IMR-90 (cell line): ENCODE data around the gene KRTAP5-7. TPM values are rescaled to one million over a fixed set of nuclear protein-coding genes. Genes with fewer than 3 reads are reported as not detected.
A peak's percentile ranks its signal among the peaks of the same experiment; 100 is the strongest.
"Not testable (repeated sequence)": the region's sequence is repeated elsewhere in the genome, so short reads cannot be mapped to it uniquely, and the experiment has no call there.

Experiments used
- ATAC-seq: fragments of 200-7000 bp; cut with Tn5 transposase; 2 replicates; pipeline ENCODE4 v1.9.1; 2020; ENCODE audit warnings: low read depth, mild to moderate bottlenecking, moderate library complexity
- Bru-seq: library from RNA; stranded (reverse); fragments of 400-500 nt; gene quantifications from one replicate; lab custom pipeline; 2021; lab: Mats Ljungman, UMichigan
- BruChase-seq, 2 experiments: library from RNA; stranded (reverse); fragments of 400-500 nt; gene quantifications; one replicate each; lab custom pipeline; 2021; lab: Mats Ljungman, UMichigan
- BruUV-seq: library from RNA; stranded (reverse); fragments of 400-500 nt; replicated peaks from 2 replicates; lab custom pipeline; 2021; lab: Mats Ljungman, UMichigan
- CTCF ChIA-PET: fragments of 300-600 bp; formaldehyde crosslinking; extraction: SDS; loops from one replicate; lab custom pipeline; 2021; ENCODE audit warnings: antibody characterized with exemption; lab: Yijun Ruan, JAX
- POLR2A ChIA-PET: fragments of 300-600 bp; sonication (Branson Sonifier 250); formaldehyde crosslinking; loops from one replicate; lab custom pipeline; 2022; ENCODE audit warnings: antibody characterized with exemption; ENCODE audit not compliant: unreplicated experiment; lab: Charles Lee
- DNase-seq: peaks from one replicate; pipeline ENCODE4 v3.0.0; 2013
- H2AFZ ChIP-seq: replicated peaks from 2 replicates; pipeline ENCODE3; 2013; ENCODE audit warnings: low read length, mild to moderate bottlenecking; ENCODE audit not compliant: poor library complexity
- H2AK5ac ChIP-seq: 2 replicates; pipeline ENCODE4 v1.6.1; 2013; ENCODE audit warnings: low read depth, low read length, inconsistent platforms
- H2AK9ac ChIP-seq: replicated peaks from 2 replicates; pipeline ENCODE3; 2013; ENCODE audit warnings: mild to moderate bottlenecking, low read depth, low read length, moderate library complexity; ENCODE audit not compliant: poor library complexity
- H2BK120ac ChIP-seq: 2 replicates; pipeline ENCODE4 v1.6.1; 2013; ENCODE audit warnings: low read depth, low read length, inconsistent platforms
- H2BK15ac ChIP-seq: 3 replicates; pipeline ENCODE4 v1.6.1; 2013; ENCODE audit warnings: low read depth, low read length, inconsistent platforms
- H2BK20ac ChIP-seq: 2 replicates; pipeline ENCODE4 v1.6.1; 2013; ENCODE audit warnings: low read depth, mild to moderate bottlenecking, inconsistent platforms, low read length, moderate library complexity
- H2BK5ac ChIP-seq: 2 replicates; pipeline ENCODE4 v1.6.1; 2013; ENCODE audit warnings: mild to moderate bottlenecking, low read depth, low read length, inconsistent platforms; ENCODE audit not compliant: poor library complexity, severe bottlenecking
- H3K14ac ChIP-seq: replicated peaks from 2 replicates; pipeline ENCODE4 v1.6.1; 2013; ENCODE audit warnings: low read depth, low read length, inconsistent platforms
- H3K18ac ChIP-seq: 2 replicates; pipeline ENCODE4 v1.6.1; 2013; ENCODE audit warnings: low read depth, low read length, control low read depth
- H3K23ac ChIP-seq: 2 replicates; pipeline ENCODE4 v1.6.1; 2013; ENCODE audit warnings: low read depth, low read length, inconsistent platforms
- H3K27ac ChIP-seq: 2 replicates; pipeline ENCODE4 v1.5.1; 2013; ENCODE audit warnings: mild to moderate bottlenecking, control low read depth, low read length; ENCODE audit not compliant: insufficient read depth
- H3K27me3 ChIP-seq: 2 replicates; pipeline ENCODE4 v1.6.1; 2013; ENCODE audit warnings: low read length; ENCODE audit not compliant: control insufficient read depth, insufficient read depth
- H3K36me3 ChIP-seq: 2 replicates; pipeline ENCODE4 v1.6.1; 2013; ENCODE audit warnings: low read length, mixed read lengths; ENCODE audit not compliant: control insufficient read depth, insufficient read depth
- H3K4ac ChIP-seq: 2 replicates; pipeline ENCODE4 v1.6.1; 2013; ENCODE audit warnings: low read depth, low read length, inconsistent platforms
- H3K4me1 ChIP-seq: 2 replicates; pipeline ENCODE4 v1.6.1; 2013; ENCODE audit warnings: low read length, mixed read lengths; ENCODE audit not compliant: control insufficient read depth, insufficient read depth
- H3K4me2 ChIP-seq: 2 replicates; pipeline ENCODE4 v1.6.1; 2013; ENCODE audit warnings: low read depth, mild to moderate bottlenecking, control low read depth, low read length, moderate library complexity
- H3K4me3 ChIP-seq: 2 replicates; pipeline ENCODE4 v1.5.1; 2013; ENCODE audit warnings: low read depth, mild to moderate bottlenecking, control low read depth, low read length, moderate library complexity; ENCODE audit not compliant: insufficient read depth
- H3K56ac ChIP-seq: 2 replicates; pipeline ENCODE4 v1.6.1; 2013; ENCODE audit warnings: low read length, inconsistent platforms; ENCODE audit not compliant: insufficient read depth; ENCODE audit errors: extremely low read depth
- H3K79me1 ChIP-seq, 2 experiments: 2 replicates each; pipeline ENCODE4 v1.6.1; 2013; ENCODE audit warnings: low read length in 2 of 2, inconsistent platforms in 1 of 2, low read depth in 1 of 2
- H3K9ac ChIP-seq: 2 replicates; pipeline ENCODE4 v1.6.1; 2013; ENCODE audit warnings: low read depth, low read length, control low read depth
- H3K9me1 ChIP-seq: 2 replicates; pipeline ENCODE4 v1.6.1; 2013; ENCODE audit warnings: low read length, inconsistent platforms; ENCODE audit not compliant: insufficient read depth
- H3K9me3 ChIP-seq: 2 replicates; pipeline ENCODE4 v1.6.1; 2013; ENCODE audit warnings: low read length; ENCODE audit not compliant: control insufficient read depth, insufficient read depth
- H4K20me1 ChIP-seq: 2 replicates; pipeline ENCODE4 v1.6.1; 2013; ENCODE audit warnings: low read length, inconsistent platforms; ENCODE audit not compliant: insufficient read depth
- H4K5ac ChIP-seq: 2 replicates; pipeline ENCODE4 v1.6.1; 2013; ENCODE audit warnings: mild to moderate bottlenecking, low read depth, low read length, control low read depth
- H4K8ac ChIP-seq, 2 experiments: 2 replicates each; pipeline ENCODE4 v1.6.1; 2013; ENCODE audit warnings: low read depth in 2 of 2, low read length in 2 of 2, control low read depth in 1 of 2, inconsistent platforms in 1 of 2
- H4K91ac ChIP-seq: 2 replicates; pipeline ENCODE4 v1.6.1; 2013; ENCODE audit warnings: low read depth, low read length, inconsistent platforms; ENCODE audit not compliant: insufficient read depth
- WGBS, 2 experiments: methylation state at CpG; one replicate each; pipeline versions ENCODE4 v1.1.5 to v1.1.7; 2013; ENCODE audit warnings: missing lambda C conversion rate in 2 of 2; ENCODE audit not compliant: insufficient read length in 1 of 2; ENCODE audit errors: extremely low coverage in 2 of 2; 5-methylcytosine and 5-hydroxymethylcytosine counted together
- dilution Hi-C: fragments of 300-500 bp; cut with HindIII; formaldehyde crosslinking; loops from one replicate; pipeline ENCODE4 v1.14.3; 2018; ENCODE audit warnings: low sequenced_read_pairs; ENCODE audit not compliant: unreplicated experiment
- in situ Hi-C: fragments of 300-500 bp; cut with MboI; formaldehyde crosslinking; loops from 3 replicates; pipeline ENCODE4 v1.14.3; 2019; ENCODE audit warnings: low sequenced_read_pairs, inconsistent platforms, mixed read lengths
- intact Hi-C: fragments of 100-400 bp; cut with micrococcal nuclease; formaldehyde crosslinking; loops from 2 replicates; pipeline ENCODE4 v1.10.0; 2022
- long read RNA-seq: library from polyadenylated mRNA; unstranded; transcript quantifications from one replicate; pipeline ENCODE4 v2.0.0, GENCODE V29; 2021; ENCODE audit not compliant: unreplicated experiment
- polyA plus RNA-seq, 3 experiments: library from polyadenylated mRNA; depleted of rRNA; stranded (reverse); fragments of >200 nt; gene quantifications; 2 replicates each; pipeline ENCODE4 v1.2.3, GENCODE V29; 2012; ENCODE audit warnings: low replicate concordance in 1 of 3
- total RNA-seq: library from RNA; depleted of rRNA; stranded (reverse); fragments of >200 nt; gene quantifications from 2 replicates; pipeline ENCODE4 v1.2.3, GENCODE V29; 2012; rRNA removed

The KRTAP5-7 gene, protein sequence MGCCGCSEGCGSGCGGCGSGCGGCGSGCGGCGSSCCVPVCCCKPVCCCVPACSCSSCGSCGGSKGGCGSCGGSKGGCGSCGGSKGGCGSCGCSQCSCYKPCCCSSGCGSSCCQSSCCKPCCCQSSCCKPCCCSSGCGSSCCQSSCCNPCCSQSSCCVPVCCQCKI
- total RNA-seq, result not detected in 2 replicates
- not detected in 2 replicates for polyA plus RNA-seq (2012; rRNA removed)
- polyA plus RNA-seq (2012; cell fraction: cytosol; rRNA removed), result not detected in 2 replicates
- polyA plus RNA-seq (2012; cell fraction: nucleus; rRNA removed; ENCODE audit: low replicate concordance), result 0.08 and 0.39 TPM in 2 replicates
- percentile 35 among the genes with signal in this experiment for Bru-seq, nascent RNA
- BruChase-seq, experiment 1, labeled RNA remaining after a 6-hour chase, result percentile 33 among the genes with signal in this experiment
- BruChase-seq, experiment 2, labeled RNA remaining after a 2-hour chase, result percentile 38 among the genes with signal in this experiment
- long read RNA-seq, result 0 reads

DNA sequence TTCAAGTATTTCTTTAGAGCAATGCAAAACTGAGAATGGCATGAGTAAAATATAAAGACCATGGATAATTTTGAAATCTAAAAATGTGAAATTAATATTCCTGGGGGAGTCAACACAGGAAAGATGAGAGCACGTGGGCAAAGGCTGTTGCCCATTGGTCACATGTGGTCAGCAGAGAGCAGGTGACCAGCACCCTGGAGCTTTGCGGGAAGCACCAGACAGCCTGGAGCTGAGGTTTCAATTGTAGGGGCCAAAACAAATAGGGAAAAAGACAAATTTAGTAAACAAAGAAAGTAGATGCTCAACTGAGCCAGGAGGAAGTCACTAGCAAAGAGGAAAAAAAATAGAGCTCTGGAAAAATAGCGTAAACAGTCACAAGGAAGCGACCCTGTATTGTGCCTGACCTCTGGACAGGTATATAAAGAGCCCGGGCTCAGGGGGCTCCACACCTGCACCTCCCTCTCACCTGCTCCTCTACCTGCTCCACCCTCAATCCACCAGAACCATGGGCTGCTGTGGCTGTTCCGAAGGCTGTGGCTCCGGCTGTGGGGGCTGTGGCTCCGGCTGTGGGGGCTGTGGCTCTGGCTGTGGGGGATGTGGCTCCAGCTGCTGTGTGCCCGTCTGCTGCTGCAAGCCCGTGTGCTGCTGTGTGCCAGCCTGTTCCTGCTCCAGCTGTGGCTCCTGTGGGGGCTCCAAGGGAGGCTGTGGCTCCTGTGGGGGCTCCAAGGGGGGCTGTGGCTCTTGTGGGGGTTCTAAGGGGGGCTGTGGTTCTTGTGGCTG is at the start of gene KRTAP5-7:
Gene KRTAP5-7 (plus strand): TSS at position 472 of the 780 bp plus-strand sequence. CDS start 34 bp downstream, at position 506.
- H3K56ac ChIP-seq, in situ Hi-C loops, BruUV-seq, H4K8ac ChIP-seq, H2AK9ac ChIP-seq, DNase-seq, H3K9ac ChIP-seq, H3K4me3 ChIP-seq, H3K9me3 ChIP-seq, H3K9me1 ChIP-seq, POLR2A ChIA-PET, H3K4me2 ChIP-seq, dilution Hi-C loops, H3K18ac ChIP-seq, ATAC-seq, H3K4ac ChIP-seq, H2BK20ac ChIP-seq, H4K5ac ChIP-seq, H2BK5ac ChIP-seq, H2BK15ac ChIP-seq, H3K14ac ChIP-seq, H2BK120ac ChIP-seq, H4K91ac ChIP-seq, H3K79me1 ChIP-seq, H3K4me1 ChIP-seq, CTCF ChIA-PET, H3K23ac ChIP-seq, H4K20me1 ChIP-seq, H2AK5ac ChIP-seq, H3K27me3 ChIP-seq, H3K36me3 ChIP-seq, H3K27ac ChIP-seq, H2AFZ ChIP-seq: not testable (repeated sequence)
- intact Hi-C loops, result loop anchor here (1.0 kb wide), 1 partner anchor 36 kb away; no protein-coding TSS in a partner anchor
- WGBS, 2 experiments, result 0% methylated on average over 1 of the region's 10 CpGs; no CpG with 5 or more reads in 1 of the 2 experiments
